HCT116 (cell line): ENCODE data around the gene LRRFIP1. TPM values are rescaled to one million over a fixed set of nuclear protein-coding genes. Genes with fewer than 3 reads are reported as not detected.

Source experiments
- ATAC-seq: fragments of 200-7000 bp; cut with Tn5 transposase; 2 replicates; pipeline ENCODE4 v1.9.1; 2020; ENCODE audit warnings: mild to moderate bottlenecking, moderate library complexity
- BruUV-seq: library from RNA; stranded (reverse); fragments of 400-500 nt; replicated peaks from 2 replicates; lab custom pipeline; 2021; lab: Mats Ljungman, UMichigan
- CTCF ChIA-PET: fragments of 300-600 bp; sonication (Branson Sonifier 250); formaldehyde crosslinking; loops from one replicate; lab custom pipeline; 2021; ENCODE audit warnings: antibody characterized with exemption; lab: Charles Lee
- POLR2A ChIA-PET: fragments of 300-600, 350-600 bp; sonication (Branson Sonifier 250); formaldehyde crosslinking; loops from one replicate; lab custom pipeline; 2021; ENCODE audit warnings: antibody characterized with exemption; lab: Charles Lee
- RAD21 ChIA-PET, 2 experiments: fragments of 300-600 bp; sonication (Branson Sonifier 250); formaldehyde crosslinking; loops; one replicate each; lab custom pipeline; 2023; ENCODE audit warnings: low total read pairs in 2 of 2; ENCODE audit not compliant: uncharacterized antibody in 2 of 2, unreplicated experiment in 2 of 2, low non-redundant PET in 1 of 2; lab: Charles Lee
- DNase-seq: peaks from one replicate; pipeline ENCODE4 v3.0.0-alpha.2; 2010; ENCODE audit warnings: low read depth, low spot score
- H2AFZ ChIP-seq: fragments of 200-600 bp; shearing (Covaris generic), sonication (generic); 2 replicates; pipeline ENCODE4 v1.6.1; 2017; ENCODE audit warnings: low read depth, mixed run types, mixed read lengths, antibody characterized with exemption, low read length; ENCODE audit not compliant: poor library complexity, severe bottlenecking
- H3K27ac ChIP-seq: 2 replicates; pipeline ENCODE4 v1.5.1; 2012; ENCODE audit warnings: low read depth, low read length
- H3K27me3 ChIP-seq: fragments of 200-600 bp; sonication (generic); 2 replicates; pipeline ENCODE4 v1.6.1; 2016; ENCODE audit warnings: mixed run types, low read length, mixed read lengths; ENCODE audit not compliant: insufficient read depth
- H3K36me3 ChIP-seq, 2 experiments: fragments of 200-500 bp in 1 of 2; fragments of 200-600 bp in 1 of 2; sonication (Bioruptor generic) in 1 of 2; sonication (generic) in 1 of 2; 2 replicates each; pipeline versions ENCODE4 v1.5.1 to v1.6.1; 2014 to 2016; ENCODE audit warnings: low read length in 2 of 2, inconsistent platforms in 1 of 2, mixed read lengths in 1 of 2, mixed run types in 1 of 2; ENCODE audit not compliant: insufficient read depth in 2 of 2, control insufficient read depth in 1 of 2
- H3K4me1 ChIP-seq, 2 experiments: fragments of 200-600 bp in 1 of 2; sonication (generic) in 1 of 2; 2 replicates each; pipeline versions ENCODE4 v1.5.1 to v1.6.1; 2012 to 2017; ENCODE audit warnings: low read length in 2 of 2, inconsistent platforms in 1 of 2, mild to moderate bottlenecking in 1 of 2, mixed read lengths in 1 of 2, mixed run types in 1 of 2, moderate library complexity in 1 of 2; ENCODE audit not compliant: insufficient read depth in 2 of 2, control insufficient read depth in 1 of 2
- H3K4me2 ChIP-seq: fragments of 200-600 bp; sonication (generic); 2 replicates; pipeline ENCODE4 v1.6.1; 2017; ENCODE audit warnings: mixed run types, low read length, mixed read lengths
- H3K4me3 ChIP-seq, 2 experiments: fragments of 200-600 bp in 1 of 2; sonication (generic) in 1 of 2; replicated peaks in 1 of 2; 2 replicates each; pipeline ENCODE4 v1.5.1; 2011 to 2016; ENCODE audit warnings: low read length in 2 of 2, control low read depth in 1 of 2, low read depth in 1 of 2, mild to moderate bottlenecking in 1 of 2, mixed read lengths in 1 of 2, mixed run types in 1 of 2
- H3K79me2 ChIP-seq: fragments of 200-600 bp; sonication (generic); 2 replicates; pipeline ENCODE4 v1.6.1; 2017; ENCODE audit warnings: mild to moderate bottlenecking, mixed run types, low read length, moderate library complexity, mixed read lengths; ENCODE audit not compliant: insufficient read depth
- H3K9ac ChIP-seq: fragments of 200-600 bp; sonication (generic); 2 replicates; pipeline ENCODE4 v1.6.1; 2016; ENCODE audit warnings: low read length, mixed read lengths
- H3K9me2 ChIP-seq: fragments of 200-600 bp; sonication (generic), shearing (Covaris generic); 2 replicates; pipeline ENCODE4 v1.6.1; 2017; ENCODE audit warnings: mixed run types, mild to moderate bottlenecking, moderate library complexity; ENCODE audit not compliant: insufficient read depth
- H3K9me3 ChIP-seq, 2 experiments: fragments of 200-500 bp in 1 of 2; fragments of 200-600 bp in 1 of 2; sonication (Bioruptor generic) in 1 of 2; sonication (generic) in 1 of 2; 2 replicates each; pipeline ENCODE4 v1.6.1; 2014 to 2017; ENCODE audit warnings: low read length in 2 of 2, mixed read lengths in 2 of 2, inconsistent platforms in 1 of 2, low read depth in 1 of 2, mild to moderate bottlenecking in 1 of 2, mixed run types in 1 of 2, moderate library complexity in 1 of 2; ENCODE audit not compliant: control insufficient read depth in 1 of 2, insufficient read depth in 1 of 2
- H4K20me1 ChIP-seq: fragments of 200-600 bp; sonication (generic), shearing (Covaris generic); 2 replicates; pipeline ENCODE4 v1.6.1; 2017; ENCODE audit warnings: mixed run types, mild to moderate bottlenecking, moderate library complexity; ENCODE audit not compliant: insufficient read depth
- ATF3 ChIP-seq: IDR thresholded peaks from 2 replicates; pipeline ENCODE4 v1.6.1; 2012
- CBX3 ChIP-seq: IDR thresholded peaks from 2 replicates; pipeline ENCODE4 v1.6.1; 2012; ENCODE audit warnings: low read depth
- CEBPB ChIP-seq: IDR thresholded peaks from 2 replicates; pipeline ENCODE4 v1.6.1; 2012; ENCODE audit warnings: low read depth
- CTCF ChIP-seq, 3 experiments: fragments of 200-600 bp in 1 of 3; sonication (generic) in 1 of 3; IDR thresholded peaks in 2 of 3; conservative IDR thresholded peaks in 1 of 3; 2 replicates each; pipeline ENCODE4 v1.5.1; 2012 to 2017; ENCODE audit warnings: low read depth in 2 of 3, low read length in 2 of 3, antibody characterized with exemption in 1 of 3, borderline replicate concordance in 1 of 3, control low read depth in 1 of 3, mild to moderate bottlenecking in 1 of 3, mixed read lengths in 1 of 3, mixed run types in 1 of 3, moderate library complexity in 1 of 3; ENCODE audit not compliant: insufficient read depth in 1 of 3
- EGR1 ChIP-seq: IDR thresholded peaks from 2 replicates; pipeline ENCODE4 v1.6.1; 2012; ENCODE audit warnings: low read depth
- ELF1 ChIP-seq: IDR thresholded peaks from 2 replicates; pipeline ENCODE4 v1.6.1; 2012; ENCODE audit warnings: low read depth, borderline replicate concordance
- EZH2 ChIP-seq: fragments of 200-600 bp; sonication (generic); IDR thresholded peaks from 2 replicates; pipeline ENCODE4 v1.6.1; 2017; ENCODE audit warnings: antibody characterized with exemption, mixed run types
- EZH2phosphoT487 ChIP-seq: fragments of 200-600 bp; IDR thresholded peaks from 2 replicates; pipeline ENCODE4 v1.6.1; 2018; ENCODE audit warnings: antibody characterized with exemption, borderline replicate concordance
- FOSL1 ChIP-seq: IDR thresholded peaks from 2 replicates; pipeline ENCODE4 v1.6.1; 2012; ENCODE audit warnings: low read depth
- JUND ChIP-seq: IDR thresholded peaks from 2 replicates; pipeline ENCODE4 v1.6.1; 2012
- POLR2A ChIP-seq: IDR thresholded peaks from 2 replicates; pipeline ENCODE4 v1.7.0; 2011; ENCODE audit warnings: borderline replicate concordance; ENCODE audit not compliant: insufficient read depth, insufficient read length; ENCODE audit errors: extremely low read depth
- POLR2AphosphoS5 ChIP-seq: IDR thresholded peaks from 2 replicates; pipeline ENCODE4 v1.6.1; 2011; ENCODE audit warnings: mild to moderate bottlenecking, low read depth, low read length, moderate library complexity
- RAD21 ChIP-seq: IDR thresholded peaks from 2 replicates; pipeline ENCODE4 v1.6.1; 2012; ENCODE audit warnings: low read depth, mild to moderate bottlenecking
- SIN3A ChIP-seq: IDR thresholded peaks from 2 replicates; pipeline ENCODE4 v1.6.1; 2012; ENCODE audit warnings: low read depth
- SP1 ChIP-seq: IDR thresholded peaks from 2 replicates; pipeline ENCODE4 v1.6.1; 2012; ENCODE audit warnings: low read depth
- YY1 ChIP-seq: IDR thresholded peaks from 2 replicates; pipeline ENCODE4 v1.6.1; 2011; ENCODE audit warnings: low read length, low read depth, moderate library complexity, mild to moderate bottlenecking; ENCODE audit not compliant: insufficient replicate concordance; ENCODE audit errors: extremely low read depth
- ZBTB33 ChIP-seq: IDR thresholded peaks from 2 replicates; pipeline ENCODE4 v1.6.1; 2011; ENCODE audit warnings: mild to moderate bottlenecking, low read length, moderate library complexity; ENCODE audit not compliant: insufficient replicate concordance; ENCODE audit errors: extremely low read depth
- ZFX ChIP-seq: fragments of 450-650 bp; IDR thresholded peaks from 2 replicates; pipeline ENCODE4 v1.6.1; 2017
- ZNF274 ChIP-seq: fragments of 200-500 bp; sonication (Bioruptor generic); IDR thresholded peaks from 2 replicates; pipeline ENCODE4 v1.6.1; 2014; ENCODE audit warnings: mild to moderate bottlenecking, low read depth, low read length, inconsistent platforms
- intact Hi-C: fragments of 100-400 bp; cut with micrococcal nuclease; formaldehyde crosslinking; loops from 2 replicates; pipeline ENCODE4 v1.10.0; 2022
- total RNA-seq: library from RNA; stranded (reverse); gene quantifications from one replicate; pipeline ENCODE4 v1.2.1, GENCODE V29; 2021; ENCODE audit not compliant: unreplicated experiment
- TF ChIP-seq, protein P1 (sequence below): IDR thresholded peaks from 2 replicates; pipeline ENCODE4 v1.6.1; 2012

The LRRFIP1 gene
- total RNA-seq, 1 experiment from 2014 or later = 76.9 TPM

DNA sequence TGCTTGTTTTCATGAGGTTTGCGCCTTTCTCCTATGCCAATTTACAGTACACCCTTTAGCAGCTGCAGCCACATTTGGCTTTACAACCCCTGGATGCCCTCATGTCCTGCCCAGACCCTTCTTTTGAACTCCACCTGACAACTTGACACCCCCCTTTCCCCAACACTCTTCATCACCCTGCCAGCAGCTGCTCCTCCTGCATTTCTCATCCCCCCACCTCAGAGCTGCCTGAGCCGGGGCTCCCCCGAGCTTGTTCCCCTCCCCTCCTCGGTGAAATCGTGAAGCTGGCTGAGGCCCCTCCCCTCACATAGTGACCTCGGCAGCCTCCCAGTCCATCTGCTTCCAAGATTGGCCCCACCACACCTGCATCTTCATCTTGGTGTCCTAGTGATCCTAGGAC, 40.5 kb downstream of the LRRFIP1 start:
- no peaks in the 10 kb centered on the region for H3K36me3 ChIP-seq
- H3K79me2 ChIP-seq = no peaks in the 10 kb centered on the region
- intact Hi-C loops = no loop called here
- DNase-seq (no peak), ATAC-seq (no peak)
- no peak overlapping the region for H3K27ac ChIP-seq
- no peak overlapping the region for H2AFZ ChIP-seq
- H3K4me2 ChIP-seq = no peak overlapping the region
- no peak overlapping the region for H3K9ac ChIP-seq
- ChIA-PET RAD21 (no interaction called here), CTCF (no interaction called here), POLR2A (no interaction called here)
- TF ChIP-seq ATF3 = no peak
- no peak for TF ChIP-seq YY1
- TF ChIP-seq CBX3 = no peak
- TF ChIP-seq SP1 = no peak
- TF ChIP-seq ZBTB33 = no peak
- no peak for TF ChIP-seq SIN3A
- TF ChIP-seq, protein P1, sequence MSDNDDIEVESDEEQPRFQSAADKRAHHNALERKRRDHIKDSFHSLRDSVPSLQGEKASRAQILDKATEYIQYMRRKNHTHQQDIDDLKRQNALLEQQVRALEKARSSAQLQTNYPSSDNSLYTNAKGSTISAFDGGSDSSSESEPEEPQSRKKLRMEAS = no peak
- no peak for TF ChIP-seq ZFX
- no peak for TF ChIP-seq CTCF (IDR thresholded peaks at IDR 0.05 in 2 of 3, conservative IDR thresholded peaks at IDR 0.05 in 1 of 3; ENCODE audit: borderline replicate concordance in 1 of 3, insufficient read depth in 1 of 3, low read depth in 2 of 3, low read length in 2 of 3)
- no peak for TF ChIP-seq ELF1
- TF ChIP-seq POLR2AphosphoS5 = no peak
- no peak for TF ChIP-seq ZNF274
- no peak for TF ChIP-seq EGR1
- TF ChIP-seq JUND = no peak
- TF ChIP-seq RAD21 = no peak
- no peak for TF ChIP-seq POLR2A
- no peak for TF ChIP-seq EZH2phosphoT487
- TF ChIP-seq EZH2 = no peak
- TF ChIP-seq CEBPB = no peak
- TF ChIP-seq FOSL1 = no peak
- no peaks in the 10 kb centered on the region for H3K9me2 ChIP-seq
- peaks cover 1 to 4% of the 10 kb centered on the region in 2 experiments for H3K4me1 ChIP-seq
- peaks cover 8% of the 10 kb centered on the region; the same call in 1 of the 2 replicates for H3K27me3 ChIP-seq
- no peak overlapping the region for H3K4me3 ChIP-seq
- BruUV-seq = no TSS peak
- no peaks in the 10 kb centered on the region for H4K20me1 ChIP-seq
- H3K9me3 ChIP-seq = no peaks in the 10 kb centered on the region
